ENCODE data around the gene P2RY11.

Gene P2RY11

DNA sequence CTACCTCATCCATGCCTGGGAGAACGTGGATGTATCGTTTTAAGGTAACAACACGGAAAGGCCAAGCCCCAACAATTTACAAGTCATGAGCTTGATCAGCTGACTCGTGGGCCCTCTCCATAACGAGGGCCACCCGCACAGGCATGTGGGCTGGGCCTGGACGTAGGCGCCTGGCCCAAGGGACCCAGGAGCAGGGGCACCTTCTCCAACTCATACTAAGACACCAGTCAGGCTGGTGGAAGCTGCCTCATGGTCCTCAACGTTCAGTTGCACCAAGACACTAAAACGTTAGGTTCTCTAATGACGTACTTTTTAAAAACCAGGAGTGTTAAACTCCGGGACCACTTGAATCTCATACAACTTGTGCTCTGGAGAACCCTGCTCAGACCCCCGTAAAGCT lies 30.0 kb downstream of the P2RY11 start:
- no peak for DNase-seq (ENCODE audit: low spot score)

GRCh38 chr19:10141973-10142372 lies 30.5 kb downstream of the P2RY11 start:
- no peak for DNase-seq (ENCODE audit: low spot score)

DNA sequence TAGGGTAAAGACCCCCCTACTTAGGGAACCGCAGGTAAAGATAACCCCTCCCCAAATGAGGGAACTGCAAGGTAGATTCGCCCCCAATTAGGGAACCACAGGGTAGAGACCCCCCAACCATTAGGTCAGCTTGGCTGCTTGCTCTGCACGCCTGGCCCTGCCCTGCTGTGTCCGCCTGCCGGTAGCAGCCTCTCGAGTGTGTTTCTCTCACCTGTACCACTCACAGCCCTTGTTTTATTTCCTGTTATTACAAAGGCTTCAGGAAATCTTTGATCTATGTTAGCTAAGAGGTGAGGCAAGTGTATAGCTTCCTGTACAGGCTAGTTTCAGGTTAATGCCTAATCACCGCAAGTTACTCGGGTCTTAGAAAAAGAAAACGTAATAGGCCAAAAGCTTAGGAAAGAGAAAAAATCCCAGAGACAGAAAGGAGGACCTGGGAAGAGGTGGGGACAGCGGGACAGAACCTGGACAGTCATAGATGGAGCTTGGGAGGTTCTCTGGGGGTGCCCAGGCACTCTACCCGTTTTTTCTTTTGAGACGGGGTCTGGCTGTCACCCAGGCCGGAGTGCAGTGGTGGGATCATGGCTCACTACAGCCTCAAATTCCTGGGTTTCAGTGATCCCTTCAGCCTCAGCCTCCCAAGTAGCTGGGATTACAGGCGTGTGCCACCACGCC lies 31.3 kb downstream of the P2RY11 start:
- no peak for DNase-seq (ENCODE audit: low spot score)

DNA sequence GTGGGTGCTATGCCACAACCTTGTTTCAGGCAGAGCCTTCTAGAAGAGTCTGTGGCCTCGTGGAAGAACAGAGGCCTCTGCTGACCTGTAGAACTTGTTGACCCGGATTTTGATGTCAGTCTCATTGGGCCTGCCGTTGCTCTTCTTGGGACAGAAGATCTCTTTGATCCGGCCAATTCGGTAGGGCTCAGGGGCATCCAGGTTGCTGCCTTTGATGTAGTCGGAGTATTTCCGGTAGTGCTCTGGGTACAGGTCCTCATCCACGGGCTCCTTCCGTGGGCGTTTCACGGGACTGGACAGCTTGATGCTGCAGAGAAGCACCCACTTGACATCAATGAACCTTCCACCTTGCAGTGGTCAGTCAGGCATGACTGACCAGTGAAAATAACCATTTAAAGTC lies 32.2 kb downstream of the P2RY11 start:
- no peak for DNase-seq (ENCODE audit: low spot score)

GRCh38 chr19:10144361-10144760 lies 32.9 kb downstream of the P2RY11 start:
- no peak for DNase-seq (ENCODE audit: low spot score)

GRCh38 chr19:10145031-10145430 lies 33.5 kb downstream of the P2RY11 start:
- DNase-seq (ENCODE audit: low spot score), result no peak

DNA sequence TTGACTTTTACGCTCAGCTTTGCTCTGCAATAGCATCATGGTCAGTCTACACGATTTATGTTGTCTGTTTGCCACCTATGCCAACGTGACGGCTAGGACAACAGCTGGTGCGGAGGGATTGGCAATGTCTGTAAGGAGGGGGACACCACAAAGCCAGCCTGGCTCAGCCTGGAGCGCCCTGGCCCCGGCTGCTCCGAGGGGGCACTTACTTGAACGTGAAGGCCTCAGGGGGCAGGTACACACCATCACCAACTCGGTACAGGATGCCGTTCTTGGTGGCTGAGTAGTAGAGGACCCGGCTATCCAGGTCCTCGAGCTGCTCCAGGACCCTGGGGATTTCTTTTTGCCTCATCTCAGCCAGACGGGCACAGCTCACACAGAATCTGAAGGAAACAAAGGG lies 34.6 kb downstream of the P2RY11 start:
- DNase-seq (ENCODE audit: low spot score), result no peak

GRCh38 chr19:10149427-10149826 lies 37.9 kb downstream of the P2RY11 start:
- DNase-seq (ENCODE audit: low spot score), result no peak

- DNase-seq (ENCODE audit: low spot score), result no peak
These were observed 40.0 kb downstream of the P2RY11 start for GRCh38 chr19:10151521-10151920.

- no peak for DNase-seq (ENCODE audit: low spot score)
These were observed 40.6 kb downstream of the P2RY11 start for GRCh38 chr19:10152100-10152499.

GRCh38 chr19:10155839-10156238 lies 44.3 kb downstream of the P2RY11 start:
- no peak for DNase-seq (ENCODE audit: low spot score)

DNA sequence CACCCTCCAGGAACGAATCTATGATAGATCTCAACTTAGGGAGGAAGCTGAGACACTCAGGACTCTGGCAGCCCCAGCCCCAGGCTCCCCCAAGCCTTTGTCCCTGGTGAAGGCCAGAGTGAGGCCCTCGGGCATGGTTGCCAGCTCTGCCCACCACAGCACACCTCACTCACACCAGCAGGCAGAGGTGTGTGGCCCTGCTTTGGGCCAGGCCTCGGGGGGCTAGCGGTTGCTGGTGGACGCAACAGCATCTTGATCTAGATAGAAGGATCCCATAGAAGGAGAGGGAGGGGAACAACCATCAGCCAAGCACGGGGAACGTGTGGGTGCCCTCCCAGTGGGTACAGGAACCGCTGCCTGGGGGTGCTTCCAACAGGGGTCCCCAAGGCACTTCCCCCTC lies 46.6 kb downstream of the P2RY11 start:
- DNase-seq (ENCODE audit: low spot score), result no peak

- DNase-seq (ENCODE audit: low spot score), result no peak
These were observed 47.0 kb downstream of the P2RY11 start for GRCh38 chr19:10158485-10158884.

DNA sequence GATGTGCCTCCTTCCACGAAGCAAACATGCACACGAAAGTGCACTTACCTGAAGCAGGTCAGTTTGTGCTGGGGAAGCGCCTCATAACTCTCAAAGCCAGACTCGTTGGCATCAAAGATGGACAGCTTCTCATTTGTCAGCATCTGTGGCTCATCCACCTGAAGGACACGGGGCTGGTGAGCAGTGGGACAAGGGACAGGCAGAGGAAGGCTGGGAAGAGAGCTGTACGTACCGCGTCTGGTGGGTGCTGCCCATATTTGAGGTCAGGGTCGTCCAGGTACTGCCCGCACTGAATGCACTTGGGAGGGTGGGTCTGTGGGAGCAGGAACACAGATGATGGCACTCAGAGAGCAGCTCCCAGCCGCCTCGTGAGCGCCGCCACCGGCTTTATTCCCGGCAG lies 48.1 kb downstream of the P2RY11 start:
- no peak for DNase-seq (ENCODE audit: low spot score)

DNA sequence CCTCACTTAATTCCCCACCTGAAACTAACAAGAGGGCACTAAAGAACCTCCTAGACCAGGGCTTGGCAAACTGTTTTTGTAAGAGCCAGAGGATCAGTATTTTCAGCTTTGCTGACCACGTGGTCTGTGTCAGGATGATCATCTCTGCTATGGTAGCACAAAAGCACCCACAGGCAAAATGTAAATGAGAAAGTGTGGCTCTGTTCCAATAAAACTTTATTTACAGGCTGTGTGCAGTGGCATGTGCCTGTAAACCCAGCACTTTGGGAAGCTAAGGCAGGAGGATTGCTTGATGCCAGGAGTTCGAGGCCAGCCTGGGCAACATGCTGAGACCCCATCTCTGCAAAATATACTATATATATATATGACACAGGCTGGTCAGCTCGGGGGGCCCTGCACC lies 52.0 kb downstream of the P2RY11 start:
- no peak for DNase-seq (ENCODE audit: low spot score)
